Hepatocyte (in vitro differentiated cells): ENCODE measurements around the gene SARS2.
A peak's percentile ranks its signal among the peaks of the same experiment; 100 is the strongest.

ENCODE experiments used
- CTCF ChIP-seq: fragments of 200-600 bp; sonication (generic); IDR thresholded peaks from 2 replicates; pipeline ENCODE4 v1.5.1; 2016; ENCODE audit warnings: antibody characterized with exemption, mild to moderate bottlenecking; ENCODE audit not compliant: poor library complexity
- EZH2phosphoT487 ChIP-seq: fragments of 200-600 bp; sonication (generic); IDR thresholded peaks from one replicate; pipeline ENCODE4 v1.6.1; 2018; ENCODE audit warnings: antibody characterized with exemption, mild to moderate bottlenecking, low read depth, moderate library complexity; ENCODE audit not compliant: unreplicated experiment, severe bottlenecking

- TF ChIP-seq CTCF (peak; percentile 34), EZH2phosphoT487 (no peak)
Observed at GRCh38 chr19:38932425-38933179, 2.0 kb upstream of the SARS2 start.
